GM12878 (cell line): ENCODE measurements around the gene HSP90AA1. TPM values are rescaled to one million over a fixed set of nuclear protein-coding genes. Genes with fewer than 3 reads are reported as not detected.
A peak's percentile ranks its signal among the peaks of the same experiment; 100 is the strongest.

ENCODE experiments used
- ATAC-seq: fragments of 200-7000 bp; cut with Tn5 transposase; 3 replicates; pipeline ENCODE4 v1.9.1; 2020; ENCODE audit warnings: mild to moderate bottlenecking, moderate library complexity
- BruUV-seq: library from RNA; stranded (reverse); fragments of 400-500 nt; replicated peaks from 2 replicates; lab custom pipeline; 2021; lab: Mats Ljungman, UMichigan
- CTCF ChIA-PET: fragments of 300-600 bp; sonication (Branson Sonifier 250); formaldehyde crosslinking; extraction: SDS; loops from one replicate; lab custom pipeline; 2021; ENCODE audit warnings: inconsistent platforms; lab: Yijun Ruan, JAX
- POLR2A ChIA-PET: fragments of 350-600 bp; formaldehyde crosslinking; extraction: SDS; loops from one replicate; lab custom pipeline; 2021; ENCODE audit warnings: inconsistent platforms; lab: Charles Lee
- RAD21 ChIA-PET: fragments of 300-600 bp; sonication (Branson Sonifier 250); formaldehyde crosslinking; loops from one replicate; lab custom pipeline; 2023; ENCODE audit warnings: antibody characterized with exemption; ENCODE audit not compliant: unreplicated experiment; lab: Charles Lee
- SMC1A ChIA-PET: fragments of 300-600 bp; sonication (Branson Sonifier 250); formaldehyde crosslinking; loops from one replicate; lab custom pipeline; 2023; ENCODE audit not compliant: unreplicated experiment, uncharacterized antibody; lab: Charles Lee
- DNase-seq: peaks from one replicate; pipeline ENCODE4 v3.0.0-alpha.2; 2011; ENCODE audit warnings: low read depth, low spot score
- FAIRE-seq: peaks from 3 replicates; lab custom pipeline; 2011; peaks lifted over from hg19 to GRCh38; lab: Jason Lieb, UNC
- H2AFZ ChIP-seq: 2 replicates; pipeline ENCODE4 v1.6.0; 2011; ENCODE audit warnings: low read depth, low read length, control low read depth; ENCODE audit not compliant: control insufficient read depth
- H3K27ac ChIP-seq: 2 replicates; pipeline ENCODE4 v1.5.1; 2011; ENCODE audit warnings: control low read depth; ENCODE audit not compliant: control insufficient read depth, insufficient read depth
- H3K27me3 ChIP-seq, 2 experiments: replicated peaks in 1 of 2; 2 replicates each; pipeline versions ENCODE4 v1.6.0 to v1.6.1; 2011; ENCODE audit warnings: low read length in 1 of 2; ENCODE audit not compliant: control insufficient read depth in 2 of 2, insufficient read depth in 2 of 2
- H3K36me3 ChIP-seq, 2 experiments: 2 replicates each; pipeline ENCODE4 v1.5.1; 2011; ENCODE audit warnings: low read length in 1 of 2; ENCODE audit not compliant: control insufficient read depth in 2 of 2, insufficient read depth in 2 of 2
- H3K4me1 ChIP-seq: 2 replicates; pipeline ENCODE4 v1.6.1; 2011; ENCODE audit warnings: mild to moderate bottlenecking, low read length, moderate library complexity, mixed read lengths; ENCODE audit not compliant: control insufficient read depth, insufficient read depth
- H3K4me2 ChIP-seq: 2 replicates; pipeline ENCODE4 v1.6.0; 2011; ENCODE audit warnings: control low read depth; ENCODE audit not compliant: control insufficient read depth, insufficient read depth
- H3K4me3 ChIP-seq: fragments of 200-600 bp; sonication (generic); 2 replicates; pipeline ENCODE4 v1.5.1; 2016
- H3K79me2 ChIP-seq: 2 replicates; pipeline ENCODE4 v1.6.0; 2011; ENCODE audit warnings: low read length; ENCODE audit not compliant: control insufficient read depth, insufficient read depth
- H3K9ac ChIP-seq: 2 replicates; pipeline ENCODE4 v1.8.0; 2011; ENCODE audit warnings: low read length, control low read depth, mixed read lengths; ENCODE audit not compliant: control insufficient read depth, insufficient read depth
- H3K9me3 ChIP-seq: replicated peaks from 3 replicates; pipeline ENCODE4 v1.5.1; 2011; ENCODE audit warnings: mild to moderate bottlenecking, low read length; ENCODE audit not compliant: control insufficient read depth, insufficient read depth
- H4K20me1 ChIP-seq: 2 replicates; pipeline ENCODE4 v1.6.0; 2011; ENCODE audit not compliant: control insufficient read depth, insufficient read depth
- POLR2A ChIP-seq: IDR thresholded peaks from 2 replicates; pipeline ENCODE4 v1.6.1; 2011; ENCODE audit warnings: low read depth, mild to moderate bottlenecking, low read length
- POLR2AphosphoS5 ChIP-seq: IDR thresholded peaks from 2 replicates; pipeline ENCODE4 v1.6.1; 2011; ENCODE audit warnings: mild to moderate bottlenecking, low read length, inconsistent platforms
- RUNX3 ChIP-seq: IDR thresholded peaks from 2 replicates; pipeline ENCODE4 v1.6.1; 2012; ENCODE audit warnings: low read length, inconsistent platforms
- WGBS: methylation state at CpG from one replicate; pipeline ENCODE4 v1.1.6; 2016; ENCODE audit warnings: low lambda C conversion rate; ENCODE audit not compliant: insufficient replicate concordance, insufficient coverage; ENCODE audit errors: missing lambda C conversion rate; 5-methylcytosine and 5-hydroxymethylcytosine counted together
- in situ Hi-C: fragments of 300-500 bp; cut with MboI; formaldehyde crosslinking; loops from 9 replicates; pipeline ENCODE4 v1.14.3; 2018; ENCODE audit warnings: mixed read lengths
- intact Hi-C: fragments of 100-400 bp; cut with micrococcal nuclease; formaldehyde crosslinking; loops from one replicate; pipeline ENCODE4 v1.14.2; 2022; ENCODE audit not compliant: unreplicated experiment
- polyA plus RNA-seq, 11 experiments: library from polyadenylated mRNA; depleted of rRNA in 4 of 11; unstranded in 6 of 11; stranded (reverse) in 5 of 11; fragments of >200 nt; fragmentation: Nextera tagmentation in 4 of 11; fragmentation: Illumina TruSeq in 1 of 11; extraction: Ambion mirVana in 4 of 11; extraction: Trizol in 1 of 11; gene quantifications; 1 replicate in 1 of 11; 2 replicates in 10 of 11; pipeline versions ENCODE4 v1.2.1 to v1.2.3, GENCODE V29; 2011 to 2016; ENCODE audit warnings: inconsistent platforms in 2 of 11, missing spikeins in 2 of 11, low read depth in 1 of 11
- total RNA-seq, 4 experiments: library from RNA; depleted of rRNA in 3 of 4; stranded (reverse); fragments of >200 nt in 3 of 4; fragmentation: Illumina TruSeq in 1 of 4; extraction: Trizol in 1 of 4; gene quantifications; 2 replicates each; pipeline versions ENCODE4 v1.2.1 to v1.2.3, GENCODE V29; 2013 to 2021
- TF ChIP-seq, protein P1 (sequence below): fragments of 450-650 bp; IDR thresholded peaks from 2 replicates; pipeline ENCODE4 v1.6.1; 2017; ENCODE audit warnings: low read depth, mild to moderate bottlenecking, moderate library complexity
- TF ChIP-seq, protein P2 (sequence below): fragments of 450-650 bp; IDR thresholded peaks from 2 replicates; pipeline ENCODE4 v1.6.1; 2017; ENCODE audit warnings: mild to moderate bottlenecking, moderate library complexity
- TF ChIP-seq, protein P3 (sequence below): IDR thresholded peaks from 2 replicates; pipeline ENCODE4 v1.6.1; 2011; ENCODE audit warnings: mild to moderate bottlenecking, low read depth, low read length, moderate library complexity; ENCODE audit not compliant: insufficient replicate concordance
- TF ChIP-seq, protein P4 (sequence below): fragments of 450-650 bp; IDR thresholded peaks from 2 replicates; pipeline ENCODE4 v1.6.1; 2016; ENCODE audit warnings: mild to moderate bottlenecking
- TF ChIP-seq, protein P5 (sequence below): fragments of 450-650 bp; conservative IDR thresholded peaks from 2 replicates; pipeline ENCODE4 v1.6.1; 2017; ENCODE audit warnings: mild to moderate bottlenecking, moderate library complexity

The HSP90AA1 gene
- total and polyA plus RNA-seq, 10 of the 15 experiments (the other 5 are each of a cell fraction or from before 2014, with no cell fraction given) = 262 to 1,315 (median 635) TPM

DNA sequence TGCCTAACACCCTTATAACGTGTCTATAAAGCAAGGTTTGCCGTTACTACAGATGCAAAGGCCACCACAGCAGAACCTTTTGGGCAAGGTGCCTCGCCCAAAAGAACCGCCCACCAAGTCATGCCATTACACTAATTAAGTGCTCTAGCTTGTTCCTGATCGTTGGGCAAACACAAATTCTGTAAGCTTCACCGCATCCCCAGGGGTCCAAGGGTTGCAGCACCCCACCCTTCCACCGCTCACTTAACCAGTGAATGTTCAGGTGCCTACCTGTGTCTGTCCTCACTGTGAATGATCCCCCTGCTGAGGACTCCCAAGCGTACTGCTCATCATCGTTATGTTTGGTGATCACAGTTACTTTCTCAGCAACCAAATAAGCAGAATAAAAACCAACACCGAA is 1.4 kb downstream of the HSP90AA1 start:
- H3K27me3 ChIP-seq = no peaks in the 10 kb centered on the region
- H3K36me3 ChIP-seq = peaks cover 13 to 45% of the 10 kb centered on the region in 2 experiments
- H3K27ac ChIP-seq = peak overlapping the region; percentile 95; the same call in 1 of the 2 replicates
- peaks cover 9% of the 10 kb centered on the region for H3K4me1 ChIP-seq
- FAIRE-seq = no peak
- intact Hi-C loops (loop anchor here (5.0 kb wide), 2 partner anchors 232 to 323 kb away; partner anchors contain the start of genes PPP2R5C and ZNF839), in situ Hi-C loops (no loop called here)
- WGBS = 13% methylated on average over 10 of the region's 10 CpGs
- ChIA-PET SMC1A (interaction anchor here (0.8 to 2.3 kb wide), 4 partner anchors 11 to 120 kb away, joined by 3 to 7 read pairs (median 4); no protein-coding TSS in a partner anchor), POLR2A (interaction anchor here (1.0 kb wide), 1 partner anchor 84 kb away, joined by 4 read pairs; no protein-coding TSS in a partner anchor), CTCF (interaction anchor here (1.0 to 2.4 kb wide), 3 partner anchors 12 to 244 kb away, joined by 3 to 5 read pairs (median 4); no protein-coding TSS in a partner anchor), RAD21 (no interaction called here)
- DNase-seq = no peak
- H4K20me1 ChIP-seq = peaks cover 5% of the 10 kb centered on the region
- peak overlapping the region; percentile 77 for H3K4me3 ChIP-seq
- peak overlapping the region; percentile 94 for H3K4me2 ChIP-seq
- ATAC-seq = no peak
- no peak overlapping the region for H2AFZ ChIP-seq
- H3K79me2 ChIP-seq = peaks cover 57% of the 10 kb centered on the region
- no TSS peak for BruUV-seq
- H3K9ac ChIP-seq = peak overlapping the region; percentile 94
- no peaks in the 10 kb centered on the region for H3K9me3 ChIP-seq
- TF ChIP-seq, protein P1, sequence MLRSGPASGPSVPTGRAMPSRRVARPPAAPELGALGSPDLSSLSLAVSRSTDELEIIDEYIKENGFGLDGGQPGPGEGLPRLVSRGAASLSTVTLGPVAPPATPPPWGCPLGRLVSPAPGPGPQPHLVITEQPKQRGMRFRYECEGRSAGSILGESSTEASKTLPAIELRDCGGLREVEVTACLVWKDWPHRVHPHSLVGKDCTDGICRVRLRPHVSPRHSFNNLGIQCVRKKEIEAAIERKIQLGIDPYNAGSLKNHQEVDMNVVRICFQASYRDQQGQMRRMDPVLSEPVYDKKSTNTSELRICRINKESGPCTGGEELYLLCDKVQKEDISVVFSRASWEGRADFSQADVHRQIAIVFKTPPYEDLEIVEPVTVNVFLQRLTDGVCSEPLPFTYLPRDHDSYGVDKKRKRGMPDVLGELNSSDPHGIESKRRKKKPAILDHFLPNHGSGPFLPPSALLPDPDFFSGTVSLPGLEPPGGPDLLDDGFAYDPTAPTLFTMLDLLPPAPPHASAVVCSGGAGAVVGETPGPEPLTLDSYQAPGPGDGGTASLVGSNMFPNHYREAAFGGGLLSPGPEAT = no peak
- TF ChIP-seq, protein P2, sequence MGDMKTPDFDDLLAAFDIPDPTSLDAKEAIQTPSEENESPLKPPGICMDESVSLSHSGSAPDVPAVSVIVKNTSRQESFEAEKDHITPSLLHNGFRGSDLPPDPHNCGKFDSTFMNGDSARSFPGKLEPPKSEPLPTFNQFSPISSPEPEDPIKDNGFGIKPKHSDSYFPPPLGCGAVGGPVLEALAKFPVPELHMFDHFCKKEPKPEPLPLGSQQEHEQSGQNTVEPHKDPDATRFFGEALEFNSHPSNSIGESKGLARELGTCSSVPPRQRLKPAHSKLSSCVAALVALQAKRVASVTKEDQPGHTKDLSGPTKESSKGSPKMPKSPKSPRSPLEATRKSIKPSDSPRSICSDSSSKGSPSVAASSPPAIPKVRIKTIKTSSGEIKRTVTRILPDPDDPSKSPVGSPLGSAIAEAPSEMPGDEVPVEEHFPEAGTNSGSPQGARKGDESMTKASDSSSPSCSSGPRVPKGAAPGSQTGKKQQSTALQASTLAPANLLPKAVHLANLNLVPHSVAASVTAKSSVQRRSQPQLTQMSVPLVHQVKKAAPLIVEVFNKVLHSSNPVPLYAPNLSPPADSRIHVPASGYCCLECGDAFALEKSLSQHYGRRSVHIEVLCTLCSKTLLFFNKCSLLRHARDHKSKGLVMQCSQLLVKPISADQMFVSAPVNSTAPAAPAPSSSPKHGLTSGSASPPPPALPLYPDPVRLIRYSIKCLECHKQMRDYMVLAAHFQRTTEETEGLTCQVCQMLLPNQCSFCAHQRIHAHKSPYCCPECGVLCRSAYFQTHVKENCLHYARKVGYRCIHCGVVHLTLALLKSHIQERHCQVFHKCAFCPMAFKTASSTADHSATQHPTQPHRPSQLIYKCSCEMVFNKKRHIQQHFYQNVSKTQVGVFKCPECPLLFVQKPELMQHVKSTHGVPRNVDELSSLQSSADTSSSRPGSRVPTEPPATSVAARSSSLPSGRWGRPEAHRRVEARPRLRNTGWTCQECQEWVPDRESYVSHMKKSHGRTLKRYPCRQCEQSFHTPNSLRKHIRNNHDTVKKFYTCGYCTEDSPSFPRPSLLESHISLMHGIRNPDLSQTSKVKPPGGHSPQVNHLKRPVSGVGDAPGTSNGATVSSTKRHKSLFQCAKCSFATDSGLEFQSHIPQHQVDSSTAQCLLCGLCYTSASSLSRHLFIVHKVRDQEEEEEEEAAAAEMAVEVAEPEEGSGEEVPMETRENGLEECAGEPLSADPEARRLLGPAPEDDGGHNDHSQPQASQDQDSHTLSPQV = no peak
- TF ChIP-seq, protein P3, sequence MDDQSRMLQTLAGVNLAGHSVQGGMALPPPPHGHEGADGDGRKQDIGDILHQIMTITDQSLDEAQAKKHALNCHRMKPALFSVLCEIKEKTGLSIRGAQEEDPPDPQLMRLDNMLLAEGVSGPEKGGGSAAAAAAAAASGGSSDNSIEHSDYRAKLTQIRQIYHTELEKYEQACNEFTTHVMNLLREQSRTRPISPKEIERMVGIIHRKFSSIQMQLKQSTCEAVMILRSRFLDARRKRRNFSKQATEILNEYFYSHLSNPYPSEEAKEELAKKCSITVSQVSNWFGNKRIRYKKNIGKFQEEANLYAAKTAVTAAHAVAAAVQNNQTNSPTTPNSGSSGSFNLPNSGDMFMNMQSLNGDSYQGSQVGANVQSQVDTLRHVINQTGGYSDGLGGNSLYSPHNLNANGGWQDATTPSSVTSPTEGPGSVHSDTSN = no peak
- TF ChIP-seq POLR2AphosphoS5 = peak; percentile 44; the same call in 1 of the 2 replicates
- no peak for TF ChIP-seq RUNX3
- TF ChIP-seq POLR2A = peak; percentile 74
- TF ChIP-seq, protein P4, sequence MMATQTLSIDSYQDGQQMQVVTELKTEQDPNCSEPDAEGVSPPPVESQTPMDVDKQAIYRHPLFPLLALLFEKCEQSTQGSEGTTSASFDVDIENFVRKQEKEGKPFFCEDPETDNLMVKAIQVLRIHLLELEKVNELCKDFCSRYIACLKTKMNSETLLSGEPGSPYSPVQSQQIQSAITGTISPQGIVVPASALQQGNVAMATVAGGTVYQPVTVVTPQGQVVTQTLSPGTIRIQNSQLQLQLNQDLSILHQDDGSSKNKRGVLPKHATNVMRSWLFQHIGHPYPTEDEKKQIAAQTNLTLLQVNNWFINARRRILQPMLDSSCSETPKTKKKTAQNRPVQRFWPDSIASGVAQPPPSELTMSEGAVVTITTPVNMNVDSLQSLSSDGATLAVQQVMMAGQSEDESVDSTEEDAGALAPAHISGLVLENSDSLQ = no peak
- TF ChIP-seq, protein P5, sequence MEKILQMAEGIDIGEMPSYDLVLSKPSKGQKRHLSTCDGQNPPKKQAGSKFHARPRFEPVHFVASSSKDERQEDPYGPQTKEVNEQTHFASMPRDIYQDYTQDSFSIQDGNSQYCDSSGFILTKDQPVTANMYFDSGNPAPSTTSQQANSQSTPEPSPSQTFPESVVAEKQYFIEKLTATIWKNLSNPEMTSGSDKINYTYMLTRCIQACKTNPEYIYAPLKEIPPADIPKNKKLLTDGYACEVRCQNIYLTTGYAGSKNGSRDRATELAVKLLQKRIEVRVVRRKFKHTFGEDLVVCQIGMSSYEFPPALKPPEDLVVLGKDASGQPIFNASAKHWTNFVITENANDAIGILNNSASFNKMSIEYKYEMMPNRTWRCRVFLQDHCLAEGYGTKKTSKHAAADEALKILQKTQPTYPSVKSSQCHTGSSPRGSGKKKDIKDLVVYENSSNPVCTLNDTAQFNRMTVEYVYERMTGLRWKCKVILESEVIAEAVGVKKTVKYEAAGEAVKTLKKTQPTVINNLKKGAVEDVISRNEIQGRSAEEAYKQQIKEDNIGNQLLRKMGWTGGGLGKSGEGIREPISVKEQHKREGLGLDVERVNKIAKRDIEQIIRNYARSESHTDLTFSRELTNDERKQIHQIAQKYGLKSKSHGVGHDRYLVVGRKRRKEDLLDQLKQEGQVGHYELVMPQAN = no peak
